ENCODE results near the gene BCL2L12. TPM values are rescaled to one million over a fixed set of nuclear protein-coding genes. Genes with fewer than 3 reads are reported as not detected.

Gene BCL2L12
- total and polyA plus RNA-seq, 2 of the 13 experiments (the other 11 are each of a cell fraction or from before 2014, with no cell fraction given), result 26.8 to 40.8 TPM

DNA sequence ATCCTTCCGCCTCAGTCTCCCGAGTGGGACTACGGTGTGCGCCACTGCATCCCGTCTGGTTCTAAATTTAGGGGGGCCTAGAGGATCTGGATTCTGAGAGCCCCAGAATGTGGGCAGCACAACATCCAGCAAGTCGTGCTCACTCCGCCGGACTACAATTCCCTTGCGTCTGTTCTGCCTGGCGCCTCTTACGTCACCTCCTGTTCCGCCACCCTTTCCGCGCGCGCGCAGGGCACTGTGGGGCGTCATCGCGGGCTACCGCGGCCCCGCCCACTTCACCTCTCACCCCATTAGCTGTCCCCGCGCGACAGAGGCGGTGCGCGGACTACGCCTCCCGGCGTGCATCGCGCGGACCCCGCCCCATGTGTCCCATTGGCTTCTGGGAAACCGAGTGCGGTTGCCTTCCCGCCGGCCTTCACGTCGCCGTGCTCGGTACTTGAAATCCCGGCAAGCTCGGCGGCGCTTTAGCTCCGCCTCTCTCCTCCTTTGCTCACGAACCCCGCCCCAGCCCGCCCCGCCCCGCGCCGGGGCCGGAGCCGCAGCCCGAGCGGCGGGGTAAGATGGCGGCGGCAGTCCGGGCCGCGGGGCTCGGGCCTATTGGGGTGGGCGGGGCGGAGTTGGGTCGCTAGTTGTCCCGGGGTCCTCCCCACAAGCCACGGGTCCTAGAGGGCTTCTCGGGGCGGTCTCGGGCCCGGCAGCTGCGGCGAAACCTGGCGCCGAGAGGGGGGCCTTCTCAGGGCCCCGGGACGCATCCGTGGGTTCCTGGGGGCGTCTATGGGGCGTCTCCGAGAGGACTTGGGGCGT lies 23.8 kb upstream of the BCL2L12 start, which contains the start of gene SCAF1 (continued):
- TF ChIP-seq, protein P1, sequence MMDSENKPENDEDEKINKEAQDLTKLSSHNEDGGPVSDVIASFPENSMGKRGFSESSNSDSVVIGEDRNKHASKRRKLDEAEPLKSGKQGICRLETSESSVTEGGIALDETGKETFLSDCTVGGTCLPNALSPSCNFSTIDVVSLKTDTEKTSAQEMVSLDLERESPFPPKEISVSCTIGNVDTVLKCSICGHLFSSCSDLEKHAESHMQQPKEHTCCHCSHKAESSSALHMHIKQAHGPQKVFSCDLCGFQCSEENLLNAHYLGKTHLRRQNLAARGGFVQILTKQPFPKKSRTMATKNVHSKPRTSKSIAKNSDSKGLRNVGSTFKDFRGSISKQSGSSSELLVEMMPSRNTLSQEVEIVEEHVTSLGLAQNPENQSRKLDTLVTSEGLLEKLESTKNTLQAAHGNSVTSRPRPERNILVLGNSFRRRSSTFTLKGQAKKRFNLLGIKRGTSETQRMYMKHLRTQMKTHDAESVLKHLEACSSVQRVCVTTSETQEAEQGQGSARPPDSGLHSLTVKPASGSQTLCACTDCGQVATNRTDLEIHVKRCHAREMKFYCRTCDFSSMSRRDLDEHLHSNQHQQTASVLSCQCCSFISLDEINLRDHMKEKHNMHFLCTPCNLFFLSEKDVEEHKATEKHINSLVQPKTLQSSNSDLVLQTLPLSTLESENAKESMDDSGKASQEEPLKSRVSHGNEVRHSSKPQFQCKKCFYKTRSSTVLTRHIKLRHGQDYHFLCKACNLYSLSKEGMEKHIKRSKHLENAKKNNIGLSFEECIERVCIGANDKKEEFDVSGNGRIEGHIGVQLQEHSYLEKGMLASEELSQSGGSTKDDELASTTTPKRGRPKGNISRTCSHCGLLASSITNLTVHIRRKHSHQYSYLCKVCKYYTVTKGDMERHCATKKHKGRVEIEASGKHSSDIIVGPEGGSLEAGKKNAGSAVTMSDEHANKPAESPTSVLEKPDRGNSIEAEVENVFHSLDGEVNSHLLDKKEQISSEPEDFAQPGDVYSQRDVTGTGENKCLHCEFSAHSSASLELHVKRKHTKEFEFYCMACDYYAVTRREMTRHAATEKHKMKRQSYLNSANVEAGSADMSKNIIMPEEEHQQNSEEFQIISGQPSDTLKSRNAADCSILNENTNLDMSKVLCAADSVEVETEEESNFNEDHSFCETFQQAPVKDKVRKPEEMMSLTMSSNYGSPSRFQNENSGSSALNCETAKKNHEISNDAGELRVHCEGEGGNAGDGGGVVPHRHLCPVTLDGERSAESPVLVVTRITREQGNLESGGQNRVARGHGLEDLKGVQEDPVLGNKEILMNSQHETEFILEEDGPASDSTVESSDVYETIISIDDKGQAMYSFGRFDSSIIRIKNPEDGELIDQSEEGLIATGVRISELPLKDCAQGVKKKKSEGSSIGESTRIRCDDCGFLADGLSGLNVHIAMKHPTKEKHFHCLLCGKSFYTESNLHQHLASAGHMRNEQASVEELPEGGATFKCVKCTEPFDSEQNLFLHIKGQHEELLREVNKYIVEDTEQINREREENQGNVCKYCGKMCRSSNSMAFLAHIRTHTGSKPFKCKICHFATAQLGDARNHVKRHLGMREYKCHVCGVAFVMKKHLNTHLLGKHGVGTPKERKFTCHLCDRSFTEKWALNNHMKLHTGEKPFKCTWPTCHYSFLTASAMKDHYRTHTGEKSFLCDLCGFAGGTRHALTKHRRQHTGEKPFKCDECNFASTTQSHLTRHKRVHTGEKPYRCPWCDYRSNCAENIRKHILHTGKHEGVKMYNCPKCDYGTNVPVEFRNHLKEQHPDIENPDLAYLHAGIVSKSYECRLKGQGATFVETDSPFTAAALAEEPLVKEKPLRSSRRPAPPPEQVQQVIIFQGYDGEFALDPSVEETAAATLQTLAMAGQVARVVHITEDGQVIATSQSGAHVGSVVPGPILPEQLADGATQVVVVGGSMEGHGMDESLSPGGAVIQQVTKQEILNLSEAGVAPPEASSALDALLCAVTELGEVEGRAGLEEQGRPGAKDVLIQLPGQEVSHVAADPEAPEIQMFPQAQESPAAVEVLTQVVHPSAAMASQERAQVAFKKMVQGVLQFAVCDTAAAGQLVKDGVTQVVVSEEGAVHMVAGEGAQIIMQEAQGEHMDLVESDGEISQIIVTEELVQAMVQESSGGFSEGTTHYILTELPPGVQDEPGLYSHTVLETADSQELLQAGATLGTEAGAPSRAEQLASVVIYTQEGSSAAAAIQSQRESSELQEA (CRISPR knock-in tag; IDR thresholded peaks at IDR 0.05; ENCODE audit: not compliant biosample characterization), result peak; percentile 26
- peak; percentile 30 for TF ChIP-seq IKZF4 (CRISPR knock-in tag; IDR thresholded peaks at IDR 0.05; ENCODE audit: borderline replicate concordance, low read depth, not compliant biosample characterization)
- TF ChIP-seq NR2F1 (CRISPR knock-in tag; IDR thresholded peaks at IDR 0.05), result peak in 1 of 2 experiments; percentile 50; a peak in 1 of 4 replicates
- TF ChIP-seq, protein P2, sequence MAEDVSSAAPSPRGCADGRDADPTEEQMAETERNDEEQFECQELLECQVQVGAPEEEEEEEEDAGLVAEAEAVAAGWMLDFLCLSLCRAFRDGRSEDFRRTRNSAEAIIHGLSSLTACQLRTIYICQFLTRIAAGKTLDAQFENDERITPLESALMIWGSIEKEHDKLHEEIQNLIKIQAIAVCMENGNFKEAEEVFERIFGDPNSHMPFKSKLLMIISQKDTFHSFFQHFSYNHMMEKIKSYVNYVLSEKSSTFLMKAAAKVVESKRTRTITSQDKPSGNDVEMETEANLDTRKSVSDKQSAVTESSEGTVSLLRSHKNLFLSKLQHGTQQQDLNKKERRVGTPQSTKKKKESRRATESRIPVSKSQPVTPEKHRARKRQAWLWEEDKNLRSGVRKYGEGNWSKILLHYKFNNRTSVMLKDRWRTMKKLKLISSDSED (CRISPR knock-in tag; IDR thresholded peaks at IDR 0.05), result no peak
- TF ChIP-seq, protein P3, sequence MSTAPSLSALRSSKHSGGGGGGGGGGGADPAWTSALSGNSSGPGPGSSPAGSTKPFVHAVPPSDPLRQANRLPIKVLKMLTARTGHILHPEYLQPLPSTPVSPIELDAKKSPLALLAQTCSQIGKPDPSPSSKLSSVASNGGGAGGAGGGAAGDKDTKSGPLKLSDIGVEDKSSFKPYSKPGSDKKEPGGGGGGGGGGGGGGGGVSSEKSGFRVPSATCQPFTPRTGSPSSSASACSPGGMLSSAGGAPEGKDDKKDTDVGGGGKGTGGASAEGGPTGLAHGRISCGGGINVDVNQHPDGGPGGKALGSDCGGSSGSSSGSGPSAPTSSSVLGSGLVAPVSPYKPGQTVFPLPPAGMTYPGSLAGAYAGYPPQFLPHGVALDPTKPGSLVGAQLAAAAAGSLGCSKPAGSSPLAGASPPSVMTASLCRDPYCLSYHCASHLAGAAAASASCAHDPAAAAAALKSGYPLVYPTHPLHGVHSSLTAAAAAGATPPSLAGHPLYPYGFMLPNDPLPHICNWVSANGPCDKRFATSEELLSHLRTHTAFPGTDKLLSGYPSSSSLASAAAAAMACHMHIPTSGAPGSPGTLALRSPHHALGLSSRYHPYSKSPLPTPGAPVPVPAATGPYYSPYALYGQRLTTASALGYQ (CRISPR knock-in tag; IDR thresholded peaks at IDR 0.05), result no peak; the same call in 1 of the 2 replicates
- peak; percentile 84 for TF ChIP-seq FOXK1 (CRISPR knock-in tag; IDR thresholded peaks at IDR 0.05; ENCODE audit: borderline replicate concordance, low read depth)
- no peak for TF ChIP-seq MATR3 (CRISPR knock-in tag; IDR thresholded peaks at IDR 0.05)
- no peak for TF ChIP-seq KLF13 (CRISPR knock-in tag; IDR thresholded peaks at IDR 0.05)
- TF ChIP-seq, protein P4, sequence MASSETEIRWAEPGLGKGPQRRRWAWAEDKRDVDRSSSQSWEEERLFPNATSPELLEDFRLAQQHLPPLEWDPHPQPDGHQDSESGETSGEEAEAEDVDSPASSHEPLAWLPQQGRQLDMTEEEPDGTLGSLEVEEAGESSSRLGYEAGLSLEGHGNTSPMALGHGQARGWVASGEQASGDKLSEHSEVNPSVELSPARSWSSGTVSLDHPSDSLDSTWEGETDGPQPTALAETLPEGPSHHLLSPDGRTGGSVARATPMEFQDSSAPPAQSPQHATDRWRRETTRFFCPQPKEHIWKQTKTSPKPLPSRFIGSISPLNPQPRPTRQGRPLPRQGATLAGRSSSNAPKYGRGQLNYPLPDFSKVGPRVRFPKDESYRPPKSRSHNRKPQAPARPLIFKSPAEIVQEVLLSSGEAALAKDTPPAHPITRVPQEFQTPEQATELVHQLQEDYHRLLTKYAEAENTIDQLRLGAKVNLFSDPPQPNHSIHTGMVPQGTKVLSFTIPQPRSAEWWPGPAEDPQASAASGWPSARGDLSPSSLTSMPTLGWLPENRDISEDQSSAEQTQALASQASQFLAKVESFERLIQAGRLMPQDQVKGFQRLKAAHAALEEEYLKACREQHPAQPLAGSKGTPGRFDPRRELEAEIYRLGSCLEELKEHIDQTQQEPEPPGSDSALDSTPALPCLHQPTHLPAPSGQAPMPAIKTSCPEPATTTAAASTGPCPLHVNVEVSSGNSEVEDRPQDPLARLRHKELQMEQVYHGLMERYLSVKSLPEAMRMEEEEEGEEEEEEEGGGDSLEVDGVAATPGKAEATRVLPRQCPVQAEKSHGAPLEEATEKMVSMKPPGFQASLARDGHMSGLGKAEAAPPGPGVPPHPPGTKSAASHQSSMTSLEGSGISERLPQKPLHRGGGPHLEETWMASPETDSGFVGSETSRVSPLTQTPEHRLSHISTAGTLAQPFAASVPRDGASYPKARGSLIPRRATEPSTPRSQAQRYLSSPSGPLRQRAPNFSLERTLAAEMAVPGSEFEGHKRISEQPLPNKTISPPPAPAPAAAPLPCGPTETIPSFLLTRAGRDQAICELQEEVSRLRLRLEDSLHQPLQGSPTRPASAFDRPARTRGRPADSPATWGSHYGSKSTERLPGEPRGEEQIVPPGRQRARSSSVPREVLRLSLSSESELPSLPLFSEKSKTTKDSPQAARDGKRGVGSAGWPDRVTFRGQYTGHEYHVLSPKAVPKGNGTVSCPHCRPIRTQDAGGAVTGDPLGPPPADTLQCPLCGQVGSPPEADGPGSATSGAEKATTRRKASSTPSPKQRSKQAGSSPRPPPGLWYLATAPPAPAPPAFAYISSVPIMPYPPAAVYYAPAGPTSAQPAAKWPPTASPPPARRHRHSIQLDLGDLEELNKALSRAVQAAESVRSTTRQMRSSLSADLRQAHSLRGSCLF (CRISPR knock-in tag; IDR thresholded peaks at IDR 0.05; ENCODE audit: borderline replicate concordance), result no peak
- no peak for TF ChIP-seq ZNF224 (CRISPR knock-in tag; IDR thresholded peaks at IDR 0.05)
- TF ChIP-seq AKAP8 (CRISPR knock-in tag; IDR thresholded peaks at IDR 0.05), result peak; percentile 94

All from HepG2 (cell line).